GM19397 (cell line): ENCODE data around the gene USP21.
A peak's percentile ranks its signal among the peaks of the same experiment; 100 is the strongest.

Experiments used
- ATAC-seq: cut with Tn5 transposase; IDR thresholded peaks from one replicate; pipeline ENCODE4 v1.9.1; 2021; ENCODE audit warnings: mild to moderate bottlenecking, moderate library complexity; ENCODE audit not compliant: unreplicated experiment

The USP21 gene

GRCh38 chr1:161168906-161169305 lies 9.6 kb downstream of the USP21 start:
- ATAC-seq: no peak

GRCh38 chr1:161171191-161171590 lies 11.9 kb downstream of the USP21 start:
- ATAC-seq: no peak

GRCh38 chr1:161171696-161172095 lies 12.4 kb downstream of the USP21 start:
- ATAC-seq: no peak

GRCh38 chr1:161172349-161172748 lies 13.0 kb downstream of the USP21 start:
- ATAC-seq: no peak

- ATAC-seq: no peak
Measured at GRCh38 chr1:161172776-161173376, 13.6 kb downstream of the USP21 start.

- no peak for ATAC-seq
Measured at GRCh38 chr1:161173711-161174110, 14.4 kb downstream of the USP21 start.

DNA sequence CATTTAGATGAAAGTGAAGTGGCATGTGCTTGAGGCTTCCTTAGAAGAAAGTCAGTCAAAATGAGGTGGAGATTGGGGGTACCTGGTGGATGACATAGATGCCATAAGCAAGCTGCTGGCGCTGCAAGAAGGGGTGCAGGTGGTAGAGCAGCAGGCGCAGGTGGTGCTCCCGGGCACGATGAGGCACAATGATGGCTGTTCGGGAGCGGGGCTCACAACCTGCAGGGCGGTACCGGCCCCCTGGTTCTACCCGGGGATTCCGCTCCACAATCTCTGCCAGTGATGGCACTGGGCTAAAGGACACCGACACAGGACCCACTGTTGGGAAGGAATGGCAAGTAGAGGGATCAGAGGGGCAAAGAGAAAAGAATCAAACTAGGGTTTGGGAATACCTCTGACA lies 15.6 kb downstream of the USP21 start:
- no peak for ATAC-seq

GRCh38 chr1:161175771-161176453 lies 16.6 kb downstream of the USP21 start:
- no peak for ATAC-seq

DNA sequence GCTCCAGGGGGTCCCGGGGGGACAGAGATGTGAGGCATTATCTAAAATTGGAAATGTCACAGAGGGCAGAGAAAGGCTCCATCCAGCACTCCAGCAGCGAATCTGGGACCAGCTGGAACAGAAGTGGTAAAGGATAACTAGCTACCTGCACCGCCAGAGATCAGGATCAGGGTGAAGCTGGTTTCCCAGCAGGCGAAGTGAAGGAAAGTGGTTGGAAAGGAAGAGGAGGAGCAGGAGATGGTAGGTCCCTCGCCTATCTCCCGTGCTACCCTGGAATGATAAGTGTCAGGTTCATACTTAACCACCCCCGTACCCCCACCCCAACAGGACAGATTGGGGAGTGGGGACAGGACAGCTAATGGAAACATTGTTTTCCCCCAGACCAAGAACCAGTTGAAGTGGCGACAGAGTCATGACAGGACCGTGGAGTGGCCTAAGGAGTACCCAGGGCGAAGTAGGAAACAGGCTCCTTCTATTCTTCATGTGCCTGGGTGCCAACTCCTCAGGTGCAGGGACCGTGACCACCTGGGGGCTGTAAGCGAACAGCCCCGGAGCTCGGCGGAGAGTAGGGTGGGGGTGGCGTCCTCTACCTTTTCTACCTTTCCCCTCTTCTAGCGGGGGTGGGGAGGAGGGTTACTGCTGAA lies 17.3 kb downstream of the USP21 start:
- no peak for ATAC-seq

GRCh38 chr1:161177112-161177935 lies 18.0 kb downstream of the USP21 start, which contains the start of gene B4GALT3:
Gene B4GALT3, minus strand, starts transcription at chr1:161177507. Its CDS starts 1,447 bp downstream, at chr1:161176060.
- ATAC-seq: peak; percentile 79

GRCh38 chr1:161177936-161178244 lies 18.6 kb downstream of the USP21 start:
- ATAC-seq: no peak

- no peak for ATAC-seq
Measured at GRCh38 chr1:161179698-161180097, 20.4 kb downstream of the USP21 start.

- no peak for ATAC-seq
Measured at GRCh38 chr1:161180639-161181038, 21.3 kb downstream of the USP21 start.

GRCh38 chr1:161182214-161182613 lies 22.9 kb downstream of the USP21 start:
- no peak for ATAC-seq

GRCh38 chr1:161185282-161185682 lies 26.0 kb downstream of the USP21 start:
- peak; percentile 54 for ATAC-seq

GRCh38 chr1:161185732-161186311 lies 26.5 kb downstream of the USP21 start:
- ATAC-seq: peak; percentile 25

DNA sequence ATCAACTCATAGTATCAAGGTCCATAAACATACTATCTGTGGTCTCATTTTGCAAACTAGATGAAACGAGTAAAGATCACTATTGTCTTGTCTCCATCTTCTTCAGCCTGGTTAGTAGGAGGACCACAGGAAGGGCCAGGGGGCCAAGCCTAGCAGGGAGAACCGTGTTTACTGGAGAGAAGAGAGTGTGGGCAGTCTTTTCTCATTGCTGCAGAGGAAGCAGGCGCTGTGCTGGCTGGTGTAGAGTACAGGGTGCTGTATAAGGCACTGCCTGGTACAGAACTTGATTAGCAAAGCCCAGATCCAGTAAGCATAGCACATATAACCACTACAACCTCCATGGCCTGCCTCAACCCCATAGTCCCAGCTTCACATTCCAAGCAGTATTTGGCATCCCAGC lies 28.0 kb downstream of the USP21 start:
- ATAC-seq: no peak

GRCh38 chr1:161188381-161188780 lies 29.1 kb downstream of the USP21 start:
- ATAC-seq: no peak

DNA sequence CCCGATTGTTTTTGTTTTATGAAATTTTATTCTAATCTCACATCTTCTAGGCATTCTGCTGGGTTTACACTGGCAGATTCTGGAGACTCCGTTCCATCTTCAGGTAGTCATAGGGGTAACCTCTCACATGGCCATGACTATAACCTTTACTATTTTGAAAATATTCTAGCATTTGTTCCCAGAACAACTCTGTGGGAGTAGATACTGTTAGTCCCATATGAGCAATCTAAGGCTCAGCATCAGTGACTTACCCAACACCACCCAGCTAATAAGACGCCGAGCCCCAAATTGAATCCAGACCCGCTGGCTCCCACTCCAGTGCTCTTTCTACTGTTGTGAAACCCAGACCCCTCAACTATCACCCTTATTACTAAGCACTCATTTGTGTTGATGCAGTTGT lies 29.7 kb downstream of the USP21 start:
- ATAC-seq: no peak

DNA sequence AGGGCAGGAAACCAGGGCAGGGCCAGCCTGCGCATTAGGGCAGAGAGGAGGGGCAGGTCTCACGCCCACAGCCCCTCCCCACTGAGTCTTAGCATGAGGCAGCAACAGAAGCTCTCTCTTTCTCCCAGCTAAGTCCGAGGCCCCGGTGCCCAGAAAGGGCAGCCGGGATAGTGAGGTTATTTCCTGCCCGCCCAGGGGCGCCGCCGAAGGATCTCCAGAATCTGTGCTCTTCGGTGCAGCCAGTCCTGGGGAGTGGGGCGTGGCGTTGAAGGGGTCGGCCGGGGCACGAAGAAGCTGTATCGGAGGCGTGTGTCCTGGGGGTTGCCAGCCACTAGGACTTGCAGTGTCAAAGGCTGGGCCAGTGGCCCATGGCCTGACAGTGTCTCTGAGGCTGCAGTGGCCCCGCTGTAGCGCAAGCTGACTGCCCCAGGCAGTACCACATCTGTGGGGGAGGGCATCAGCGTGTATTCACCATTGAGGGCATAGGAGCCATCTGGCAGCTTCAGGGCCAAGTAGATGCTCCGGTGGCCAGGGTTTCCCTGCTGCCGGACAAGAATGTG lies 31.7 kb downstream of the USP21 start:
- no peak for ATAC-seq

DNA sequence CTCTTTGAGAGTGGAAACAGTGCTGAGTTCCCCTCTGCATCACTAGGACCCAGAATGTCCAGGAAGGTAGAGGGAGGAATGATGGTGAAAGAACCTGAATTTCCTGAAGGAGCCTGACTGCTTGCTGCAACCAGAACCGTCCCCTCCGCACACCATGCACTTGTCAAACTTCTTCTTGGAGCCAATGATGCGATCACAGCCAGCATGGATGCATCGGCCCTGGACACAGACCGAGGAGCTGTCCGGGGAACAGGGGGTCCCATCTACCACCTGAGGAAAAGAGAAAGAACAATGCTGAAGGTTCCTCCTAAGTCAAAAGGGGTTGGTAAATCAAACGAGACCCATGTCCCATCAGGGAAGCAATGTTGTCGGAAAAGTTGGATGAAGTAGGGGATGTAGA lies 32.7 kb downstream of the USP21 start:
- ATAC-seq: no peak
